Stimulated activated naive CD4-positive, alpha-beta T cell treated with Interleukin-2 at 50 U/mL for 16 hours (primary cell): ENCODE results near the gene SH2D3C.

Experiments
- DNase-seq: peaks from one replicate; lab custom pipeline; 2025; lab: John Stamatoyannopoulos, UW

Gene SH2D3C

GRCh38 chr9:127778280-127779135 lies at the start of gene SH2D3C:
Gene SH2D3C (minus strand): TSS chr9:127778666. CDS start chr9:127778627, 39 bp downstream.
- DNase-seq, result peak; percentile 53

GRCh38 chr9:127826253-127826913 lies 47.9 kb upstream of the SH2D3C start:
- DNase-seq, result no peak

GRCh38 chr9:127825319-127826051 lies 47.0 kb upstream of the SH2D3C start:
- DNase-seq, result no peak

- DNase-seq, result no peak
These were observed 43.6 kb upstream of the SH2D3C start for GRCh38 chr9:127822108-127822507.

GRCh38 chr9:127818574-127818973 lies 40.1 kb upstream of the SH2D3C start:
- no peak for DNase-seq

- DNase-seq, result no peak
These were observed 39.5 kb upstream of the SH2D3C start for GRCh38 chr9:127817881-127818434.

GRCh38 chr9:127816728-127817127 lies 38.3 kb upstream of the SH2D3C start:
- DNase-seq, result no peak

GRCh38 chr9:127816362-127816725 lies 37.9 kb upstream of the SH2D3C start:
- DNase-seq, result no peak

- DNase-seq, result no peak
These were observed 37.3 kb upstream of the SH2D3C start for GRCh38 chr9:127815512-127816361.

- no peak for DNase-seq
These were observed 36.4 kb upstream of the SH2D3C start for GRCh38 chr9:127814619-127815511.

GRCh38 chr9:127813686-127814226 lies 35.3 kb upstream of the SH2D3C start:
- no peak for DNase-seq

- DNase-seq, result no peak
These were observed 34.6 kb upstream of the SH2D3C start for GRCh38 chr9:127812936-127813675.

- no peak for DNase-seq
These were observed 33.5 kb upstream of the SH2D3C start for GRCh38 chr9:127812011-127812410.

GRCh38 chr9:127810378-127811187 lies 32.1 kb upstream of the SH2D3C start:
- no peak for DNase-seq

GRCh38 chr9:127809540-127810377 lies 31.3 kb upstream of the SH2D3C start:
- DNase-seq, result no peak

- DNase-seq, result no peak
These were observed 30.6 kb upstream of the SH2D3C start for GRCh38 chr9:127809002-127809539.

GRCh38 chr9:127808347-127809001 lies 30.0 kb upstream of the SH2D3C start:
- no peak for DNase-seq
